ENCODE results near the gene PLXND1.

- TF ChIP-seq CTCF (IDR thresholded peaks at IDR 0.05) (no peak), POLR2A (IDR thresholded peaks at IDR 0.05) (no peak)
These were observed 2.6 kb upstream of the PLXND1 start for GRCh38 chr3:129608936-129609590.

Data from adrenal gland (tissue), 5 donors.